Liver (tissue), 9 donors: ENCODE measurements around the gene CFAP99. TPM values are rescaled to one million over a fixed set of nuclear protein-coding genes. Genes with fewer than 3 reads are reported as not detected.

Experiments
- DNase-seq: peaks from one replicate; pipeline ENCODE4 v3.0.0-alpha.2; 2017; ENCODE audit warnings: low spot score
- H3K27ac ChIP-seq, 2 donors: one replicate each; pipeline ENCODE4 v1.7.0; 2013; ENCODE audit warnings: inconsistent platforms in 2 of 2, low read length in 2 of 2, control low read depth in 1 of 2, low read depth in 1 of 2, mild to moderate bottlenecking in 1 of 2
- H3K27me3 ChIP-seq, 4 donors: one replicate each; pipeline versions ENCODE4 v1.6.1 to v1.7.0; 2013; ENCODE audit warnings: low read length in 3 of 4, inconsistent platforms in 1 of 4, mild to moderate bottlenecking in 1 of 4, moderate library complexity in 1 of 4; ENCODE audit not compliant: control insufficient read depth in 4 of 4, insufficient read depth in 4 of 4
- H3K36me3 ChIP-seq, 4 donors: one replicate each; pipeline versions ENCODE4 v1.6.1 to v1.7.0; 2013; ENCODE audit warnings: low read length in 3 of 4, mild to moderate bottlenecking in 3 of 4, low read depth in 1 of 4, moderate library complexity in 1 of 4; ENCODE audit not compliant: control insufficient read depth in 4 of 4, insufficient read depth in 3 of 4
- H3K4me1 ChIP-seq, 4 donors: one replicate each; pipeline versions ENCODE4 v1.6.1 to v1.7.0; 2013; ENCODE audit warnings: low read length in 3 of 4, mild to moderate bottlenecking in 3 of 4, moderate library complexity in 1 of 4; ENCODE audit not compliant: control insufficient read depth in 4 of 4, insufficient read depth in 4 of 4
- H3K4me3 ChIP-seq, 3 donors: one replicate each; pipeline versions ENCODE4 v1.6.1 to v1.7.0; 2013; ENCODE audit warnings: low read length in 3 of 3, control low read depth in 1 of 3, low read depth in 1 of 3, mild to moderate bottlenecking in 1 of 3
- H3K9ac ChIP-seq, 2 donors: one replicate each; pipeline ENCODE4 v1.7.0; 2013; ENCODE audit warnings: low read length in 2 of 2, mild to moderate bottlenecking in 2 of 2, moderate library complexity in 2 of 2, control low read depth in 1 of 2, low read depth in 1 of 2
- H3K9me3 ChIP-seq, 4 donors: one replicate each; pipeline versions ENCODE4 v1.6.1 to v1.7.0; 2013; ENCODE audit warnings: low read length in 3 of 4; ENCODE audit not compliant: control insufficient read depth in 4 of 4
- CTCF ChIP-seq: fragments of 150-350 bp; IDR thresholded peaks from 2 replicates; pipeline ENCODE4 v1.5.1; 2017; ENCODE audit warnings: improper control_type of control experiment, low read depth, low read length; ENCODE audit not compliant: missing input control
- EGR1 ChIP-seq, 2 donors: IDR thresholded peaks; 2 replicates each; pipeline ENCODE4 v1.6.1; 2016 to 2018; ENCODE audit warnings: antibody characterized with exemption in 2 of 2, low read depth in 2 of 2
- JUND ChIP-seq, 2 donors: IDR thresholded peaks; 2 replicates each; pipeline ENCODE4 v1.6.1; 2016; ENCODE audit warnings: antibody characterized with exemption in 2 of 2
- MAX ChIP-seq: IDR thresholded peaks from 2 replicates; pipeline ENCODE4 v1.6.1; 2016; ENCODE audit warnings: antibody characterized with exemption
- NR2F2 ChIP-seq: IDR thresholded peaks from 2 replicates; pipeline ENCODE4 v1.6.1; 2016; ENCODE audit warnings: antibody characterized with exemption
- RAD21 ChIP-seq, 2 donors: IDR thresholded peaks; 2 replicates each; pipeline ENCODE4 v1.6.1; 2016; ENCODE audit warnings: antibody characterized with exemption in 2 of 2, mild to moderate bottlenecking in 2 of 2
- REST ChIP-seq: IDR thresholded peaks from 2 replicates; pipeline ENCODE4 v1.6.1; 2016; ENCODE audit warnings: antibody characterized with exemption, mild to moderate bottlenecking
- SP1 ChIP-seq: IDR thresholded peaks from 2 replicates; pipeline ENCODE4 v1.6.1; 2018; ENCODE audit warnings: antibody characterized with exemption, mild to moderate bottlenecking
- YY1 ChIP-seq: IDR thresholded peaks from 2 replicates; pipeline ENCODE4 v1.6.1; 2016; ENCODE audit warnings: antibody characterized with exemption, mild to moderate bottlenecking
- ZBTB33 ChIP-seq: IDR thresholded peaks from 2 replicates; pipeline ENCODE4 v1.6.1; 2016; ENCODE audit warnings: antibody characterized with exemption
- WGBS: extraction: QIAGEN DNeasy Blood & Tissue Kit; methylation state at CpG from one replicate; pipeline ENCODE4 v1.1.7; 2013; 5-methylcytosine and 5-hydroxymethylcytosine counted together
- polyA plus RNA-seq, 2 donors: library from polyadenylated mRNA; stranded (reverse) in 1 of 2; unstranded in 1 of 2; fragments of 200-250 nt in 1 of 2; fragments of >200 nt in 1 of 2; fragmentation: Nextera tagmentation in 1 of 2; extraction: Ambion mirVana in 1 of 2; gene quantifications; one replicate each; pipeline versions ENCODE4 v1.2.1 to v1.2.3, GENCODE V29; 2013 to 2015
- total RNA-seq, 2 donors: library from RNA; depleted of rRNA; stranded (reverse); fragments of >200 nt; gene quantifications; one replicate each; pipeline ENCODE4 v1.2.3, GENCODE V29; 2014
- donor health status: healthy.
- donor health status: healthy.
- donor health status: healthy.
- donor health status: healthy.
- donor health status: healthy.

Gene CFAP99
- total and polyA plus RNA-seq, 4 donors, result 0.33 to 0.36 TPM; not detected in 2

- H3K4me3 ChIP-seq, result no peak overlapping the region
- TF ChIP-seq REST (no peak), YY1 (no peak), EGR1 (IDR thresholded peaks at IDR 0.05; ENCODE audit: low read depth in 2 of 2) (no peak), SP1 (no peak)
- no peak overlapping the region for H3K9ac ChIP-seq
- DNase-seq, result no peak
- H3K27me3 ChIP-seq, result no peaks in the 10 kb centered on the region
- H3K36me3 ChIP-seq, result no peaks in the 10 kb centered on the region
- no peaks in the 10 kb centered on the region for H3K9me3 ChIP-seq
- H3K27ac ChIP-seq, result no peak overlapping the region
- peaks cover 2 to 10% (median 6%) of the 10 kb centered on the region in 4 donors for H3K4me1 ChIP-seq
- WGBS, result 85% methylated on average over 28 of the region's 28 CpGs
Observed at GRCh38 chr4:2399631-2400190, 19.0 kb upstream of the CFAP99 start.

- no peak overlapping the region for H3K9ac ChIP-seq
- no peak for DNase-seq
- H3K27ac ChIP-seq, result no peak overlapping the region
- WGBS, result 88% methylated on average over 15 of the region's 15 CpGs
- TF ChIP-seq SP1 (no peak), RAD21 (IDR thresholded peaks at IDR 0.05) (no peak), MAX (no peak), YY1 (no peak), NR2F2 (no peak), ZBTB33 (no peak), JUND (IDR thresholded peaks at IDR 0.05) (no peak), REST (no peak), CTCF (no peak)
- H3K4me1 ChIP-seq, result peaks cover 2 to 10% (median 6%) of the 10 kb centered on the region in 4 donors
- no peaks in the 10 kb centered on the region for H3K9me3 ChIP-seq
- no peaks in the 10 kb centered on the region for H3K27me3 ChIP-seq
- no peak overlapping the region for H3K4me3 ChIP-seq
- peaks cover 0 to 1% (median 0%) of the 10 kb centered on the region in 4 donors for H3K36me3 ChIP-seq
Observed at GRCh38 chr4:2400841-2401609, 17.7 kb upstream of the CFAP99 start.
